GM12878 (cell line): ENCODE data around the gene PIGL. TPM values are rescaled to one million over a fixed set of nuclear protein-coding genes. Genes with fewer than 3 reads are reported as not detected.

ENCODE experiments used
- ATF2 ChIP-seq: IDR thresholded peaks from 2 replicates; pipeline ENCODE4 v1.6.1; 2012; ENCODE audit warnings: low read length, inconsistent platforms
- BCL11A ChIP-seq: IDR thresholded peaks from 2 replicates; pipeline ENCODE4 v1.6.1; 2011; ENCODE audit warnings: low read depth, low read length
- BCLAF1 ChIP-seq: fragments of 450-650 bp; IDR thresholded peaks from 2 replicates; pipeline ENCODE4 v1.6.1; 2017; ENCODE audit warnings: antibody characterized with exemption, mild to moderate bottlenecking, moderate library complexity
- BHLHE40 ChIP-seq, 2 experiments: fragments of 450-650 bp in 1 of 2; IDR thresholded peaks; 2 replicates each; pipeline ENCODE4 v1.6.1; 2011 to 2017; ENCODE audit warnings: low read depth in 2 of 2, borderline replicate concordance in 1 of 2, improper control_type of control experiment in 1 of 2, low read length in 1 of 2, mild to moderate bottlenecking in 1 of 2
- CHD4 ChIP-seq: fragments of 200-600 bp; sonication (generic); IDR thresholded peaks from 2 replicates; pipeline ENCODE4 v1.6.1; 2016; ENCODE audit warnings: mild to moderate bottlenecking
- E4F1 ChIP-seq: fragments of 450-650 bp; IDR thresholded peaks from 2 replicates; pipeline ENCODE4 v1.6.1; 2018; ENCODE audit warnings: borderline replicate concordance, mild to moderate bottlenecking; ENCODE audit not compliant: partially characterized antibody
- EED ChIP-seq: sonication (generic); IDR thresholded peaks from 2 replicates; pipeline ENCODE4 v1.6.1; 2016; ENCODE audit warnings: antibody characterized with exemption, low read depth
- EP300 ChIP-seq, 2 experiments: fragments of 150-350 bp in 1 of 2; IDR thresholded peaks; 2 replicates each; pipeline ENCODE4 v1.6.1; 2011 to 2012; ENCODE audit warnings: low read depth in 2 of 2, low read length in 2 of 2, borderline replicate concordance in 1 of 2, improper control_type of control experiment in 1 of 2, inconsistent platforms in 1 of 2; ENCODE audit not compliant: control insufficient read depth in 1 of 2
- EZH2 ChIP-seq: IDR thresholded peaks from 2 replicates; pipeline ENCODE4 v1.6.1; 2012; ENCODE audit warnings: low read depth, mild to moderate bottlenecking, control low read depth, inconsistent platforms, low read length, borderline replicate concordance; ENCODE audit not compliant: control insufficient read depth
- FOXM1 ChIP-seq: IDR thresholded peaks from 2 replicates; pipeline ENCODE4 v1.6.1; 2012; ENCODE audit warnings: low read depth, mild to moderate bottlenecking, inconsistent platforms, low read length, moderate library complexity
- IKZF1 ChIP-seq: fragments of 450-650 bp; conservative IDR thresholded peaks from 2 replicates; pipeline ENCODE4 v1.6.1; 2017; ENCODE audit warnings: antibody characterized with exemption, mild to moderate bottlenecking
- IKZF2 ChIP-seq, 2 experiments: fragments of 450-650 bp; IDR thresholded peaks; 2 replicates each; pipeline ENCODE4 v1.6.1; 2017; ENCODE audit warnings: mild to moderate bottlenecking in 2 of 2, moderate library complexity in 2 of 2
- IRF4 ChIP-seq: IDR thresholded peaks from 2 replicates; pipeline ENCODE4 v1.6.1; 2011; ENCODE audit warnings: low read depth, low read length
- MYC ChIP-seq: IDR thresholded peaks from 2 replicates; pipeline ENCODE4 v1.6.1; 2011; ENCODE audit warnings: mild to moderate bottlenecking, low read length, moderate library complexity, inconsistent platforms; ENCODE audit not compliant: insufficient read depth, insufficient replicate concordance, insufficient read length, severe bottlenecking
- NR2C1 ChIP-seq: fragments of 450-650 bp; IDR thresholded peaks from 2 replicates; pipeline ENCODE4 v1.6.1; 2017; ENCODE audit warnings: antibody characterized with exemption, mild to moderate bottlenecking, moderate library complexity
- PAX8 ChIP-seq: fragments of 450-650 bp; IDR thresholded peaks from 2 replicates; pipeline ENCODE4 v1.6.1; 2017; ENCODE audit warnings: mild to moderate bottlenecking, moderate library complexity
- POLR2A ChIP-seq: IDR thresholded peaks from 2 replicates; pipeline ENCODE4 v1.6.1; 2011; ENCODE audit warnings: low read depth, mild to moderate bottlenecking, low read length
- RAD21 ChIP-seq: IDR thresholded peaks from 2 replicates; pipeline ENCODE4 v1.6.1; 2011; ENCODE audit warnings: mild to moderate bottlenecking, low read depth, low read length, moderate library complexity; ENCODE audit not compliant: insufficient read depth
- RELA ChIP-seq: fragments of 450-650 bp; IDR thresholded peaks from 2 replicates; pipeline ENCODE4 v1.8.0; 2014; ENCODE audit warnings: borderline replicate concordance; ENCODE audit not compliant: partially characterized antibody
- STAT3 ChIP-seq: IDR thresholded peaks from 2 replicates; pipeline ENCODE4 v1.6.1; 2011; ENCODE audit warnings: low read depth, low read length, improper control_type of control experiment
- SUPT20H ChIP-seq: IDR thresholded peaks from 2 replicates; pipeline ENCODE4 v1.6.1; 2011; ENCODE audit warnings: low read depth, mild to moderate bottlenecking, low read length, moderate library complexity, borderline replicate concordance; ENCODE audit not compliant: control insufficient read depth
- TCF3 ChIP-seq: IDR thresholded peaks from 2 replicates; pipeline ENCODE4 v1.6.1; 2012; ENCODE audit warnings: low read depth, mild to moderate bottlenecking, low read length, borderline replicate concordance; ENCODE audit not compliant: insufficient read depth
- YBX1 ChIP-seq: fragments of 450-650 bp; IDR thresholded peaks from 2 replicates; pipeline ENCODE4 v1.6.1; 2016; ENCODE audit warnings: antibody characterized with exemption
- ZNF24 ChIP-seq: fragments of 450-650 bp; IDR thresholded peaks from 2 replicates; pipeline ENCODE4 v1.6.1; 2017; ENCODE audit warnings: antibody characterized with exemption, mild to moderate bottlenecking
- polyA plus RNA-seq, 11 experiments: library from polyadenylated mRNA; depleted of rRNA in 4 of 11; unstranded in 6 of 11; stranded (reverse) in 5 of 11; fragments of >200 nt; fragmentation: Nextera tagmentation in 4 of 11; fragmentation: Illumina TruSeq in 1 of 11; extraction: Ambion mirVana in 4 of 11; extraction: Trizol in 1 of 11; gene quantifications; 1 replicate in 1 of 11; 2 replicates in 10 of 11; pipeline versions ENCODE4 v1.2.1 to v1.2.3, GENCODE V29; 2011 to 2016; ENCODE audit warnings: inconsistent platforms in 2 of 11, missing spikeins in 2 of 11, low read depth in 1 of 11
- total RNA-seq, 4 experiments: library from RNA; depleted of rRNA in 3 of 4; stranded (reverse); fragments of >200 nt in 3 of 4; fragmentation: Illumina TruSeq in 1 of 4; extraction: Trizol in 1 of 4; gene quantifications; 2 replicates each; pipeline versions ENCODE4 v1.2.1 to v1.2.3, GENCODE V29; 2013 to 2021

The PIGL gene
- total and polyA plus RNA-seq, 10 of the 15 experiments (the other 5 are each of a cell fraction or from before 2014, with no cell fraction given), result 25.9 to 52.5 (median 30.2) TPM

GRCh38 chr17:16286947-16287562, 70.0 kb downstream of the PIGL start (continued):
- peak; percentile 44 for TF ChIP-seq EED
- no peak for TF ChIP-seq MYC
- TF ChIP-seq SUPT20H, result no peak
- no peak for TF ChIP-seq NR2C1
- TF ChIP-seq FOXM1, result no peak; the same call in none of the 2 replicates
- TF ChIP-seq RELA, result no peak
- peak; percentile 58; the same call in 1 of the 2 replicates for TF ChIP-seq POLR2A
- no peak for TF ChIP-seq STAT3
- no peak for TF ChIP-seq TCF3
- TF ChIP-seq YBX1, result no peak
- TF ChIP-seq BCL11A, result peak; percentile 66; the same call in 1 of the 2 replicates
- peak in 1 of 2 experiments; percentile 18; a peak in 2 of 4 replicates for TF ChIP-seq IKZF2 (IDR thresholded peaks at IDR 0.05)
- peak; percentile 8 to 20; a peak in 1 of 4 replicates for TF ChIP-seq EP300 (IDR thresholded peaks at IDR 0.05; ENCODE audit: borderline replicate concordance in 1 of 2, control insufficient read depth in 1 of 2, low read depth in 2 of 2, low read length in 2 of 2)
- 0 out of 2 replicates have a peak, but pooled peaks have one; percentile 0 for TF ChIP-seq ATF2
- TF ChIP-seq CHD4, result no peak
- TF ChIP-seq IKZF1, result no peak; the same call in 1 of the 2 replicates
- no peak for TF ChIP-seq EZH2
- TF ChIP-seq BCLAF1, result no peak
- TF ChIP-seq IRF4, result no peak
- TF ChIP-seq PAX8, result no peak
- TF ChIP-seq E4F1, result no peak
- no peak for TF ChIP-seq ZNF24
- TF ChIP-seq RAD21, result peak; percentile 32; the same call in 1 of the 2 replicates
- TF ChIP-seq BHLHE40 (IDR thresholded peaks at IDR 0.05; ENCODE audit: borderline replicate concordance in 1 of 2, low read depth in 2 of 2, low read length in 1 of 2), result peak in 1 of 2 experiments; percentile 37; a peak in 1 of 4 replicates
